SU-DHL-6 (cell line): ENCODE results near the gene DHX9.

ENCODE experiments used
- CTCF ChIP-seq: fragments of 200-600 bp; sonication (generic); IDR thresholded peaks from one replicate; pipeline ENCODE4 v1.5.1; 2017; ENCODE audit warnings: antibody characterized with exemption, mild to moderate bottlenecking, low read length, moderate library complexity; ENCODE audit not compliant: insufficient read depth, poor library complexity, severe bottlenecking
- EZH2phosphoT487 ChIP-seq: fragments of 200-600 bp; sonication (generic), shearing (Covaris generic); conservative IDR thresholded peaks from 2 replicates; pipeline ENCODE4 v1.6.1; 2018; ENCODE audit warnings: mild to moderate bottlenecking, antibody characterized with exemption, low read length, moderate library complexity, mixed read lengths

GRCh38 chr1:182855911-182856310 lies 16.8 kb downstream of the DHX9 start:
- no peak for TF ChIP-seq EZH2phosphoT487
- TF ChIP-seq CTCF = no peak
